GM19468 (cell line): Measurements from ENCODE around the gene RPS8.
"Not testable (repeated sequence)": the region's sequence is repeated elsewhere in the genome, so short reads cannot be mapped to it uniquely, and the experiment has no call there.

Experiments
- ATAC-seq: cut with Tn5 transposase; IDR thresholded peaks from one replicate; pipeline ENCODE4 v1.9.1; 2021; ENCODE audit warnings: mild to moderate bottlenecking, moderate library complexity, moderate number of reproducible peaks; ENCODE audit not compliant: unreplicated experiment; ENCODE audit errors: extremely low read depth

The RPS8 gene

DNA sequence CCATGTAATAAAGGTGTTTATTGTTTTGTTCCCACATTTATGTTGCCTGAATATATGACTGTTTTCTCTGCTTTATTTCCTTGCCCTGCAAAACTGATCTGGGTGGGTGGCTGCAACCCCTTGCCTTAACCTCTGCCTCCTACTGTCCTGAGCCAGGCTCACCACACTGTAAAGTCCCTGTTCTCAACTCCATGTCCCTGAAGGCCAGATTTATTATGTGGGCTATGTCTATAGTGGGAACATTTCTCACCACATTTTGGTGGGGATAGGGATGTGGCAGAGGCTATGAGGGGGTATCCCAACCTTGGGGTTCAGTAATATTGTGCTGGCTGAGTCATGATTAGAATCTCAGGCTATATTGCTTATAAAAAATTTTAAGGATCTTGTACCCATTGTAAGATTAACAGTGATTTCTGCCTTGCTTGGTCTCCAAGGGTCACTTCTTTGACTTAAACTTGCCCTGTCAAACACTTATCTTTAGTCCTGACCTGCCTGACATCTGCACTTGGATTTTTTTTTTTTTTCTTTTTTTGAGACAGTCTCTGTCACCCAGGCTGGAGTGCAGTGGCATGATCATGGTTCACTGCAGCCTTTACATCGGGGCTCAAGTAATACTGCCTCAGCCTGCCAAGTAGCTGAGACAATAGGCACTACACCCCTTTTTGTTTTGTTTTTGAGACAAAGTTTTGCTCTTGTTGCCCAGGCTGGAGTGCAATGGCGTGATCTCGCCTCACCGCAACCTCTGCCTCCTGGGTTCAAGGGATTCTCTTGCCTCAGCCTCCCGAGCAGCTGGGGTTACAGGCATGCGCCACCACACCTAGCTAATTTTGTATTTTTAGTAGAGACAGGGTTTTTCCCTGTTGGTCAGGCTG, 3.6 kb downstream of the RPS8 start:
- no peak for ATAC-seq

DNA sequence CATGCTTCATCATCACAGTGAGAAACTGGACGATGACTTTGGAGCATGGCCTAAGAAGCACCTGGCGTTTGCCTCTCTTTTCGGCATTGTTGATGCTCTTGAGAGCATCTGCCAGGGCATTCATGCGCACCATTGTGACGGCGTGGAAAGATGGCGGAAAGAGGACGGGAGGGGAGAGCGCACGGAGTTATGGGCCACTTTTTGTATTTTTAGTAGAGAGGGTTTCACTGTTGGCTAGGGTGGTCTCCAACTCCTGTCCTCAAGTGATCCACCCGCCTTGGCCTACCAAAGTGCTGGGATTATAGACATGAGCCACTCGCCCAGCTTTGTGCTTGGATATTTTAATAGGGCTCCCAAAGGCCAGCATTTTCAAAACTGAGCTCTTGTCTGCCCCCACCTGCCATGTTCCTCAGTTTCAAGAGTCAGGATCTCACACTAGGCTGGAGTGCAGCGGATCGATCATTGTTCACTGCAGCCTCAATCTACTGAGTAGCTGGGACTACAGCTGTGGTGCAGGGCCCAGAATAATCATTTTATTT, 5.3 kb downstream of the RPS8 start:
- ATAC-seq = no peak

DNA sequence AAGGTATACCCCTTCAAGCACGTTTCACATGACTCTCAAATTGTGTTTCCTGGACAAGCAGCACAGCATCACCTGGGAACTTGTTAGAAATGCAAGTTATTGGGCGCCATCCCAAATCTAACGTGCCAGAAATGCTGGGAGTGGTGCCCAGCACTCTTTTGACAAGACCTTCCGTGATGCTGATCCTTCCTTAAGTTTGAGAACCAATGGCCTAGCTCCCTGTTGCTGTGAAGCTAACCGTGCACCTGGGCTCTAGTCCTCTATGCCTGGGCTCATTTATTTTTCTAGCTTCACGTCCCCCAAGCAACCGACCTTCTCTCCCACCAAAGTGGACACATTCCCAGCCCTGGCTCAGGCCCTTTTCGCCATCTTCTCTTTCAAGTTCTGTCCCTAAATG, 8.4 kb downstream of the RPS8 start:
- ATAC-seq = no peak

DNA sequence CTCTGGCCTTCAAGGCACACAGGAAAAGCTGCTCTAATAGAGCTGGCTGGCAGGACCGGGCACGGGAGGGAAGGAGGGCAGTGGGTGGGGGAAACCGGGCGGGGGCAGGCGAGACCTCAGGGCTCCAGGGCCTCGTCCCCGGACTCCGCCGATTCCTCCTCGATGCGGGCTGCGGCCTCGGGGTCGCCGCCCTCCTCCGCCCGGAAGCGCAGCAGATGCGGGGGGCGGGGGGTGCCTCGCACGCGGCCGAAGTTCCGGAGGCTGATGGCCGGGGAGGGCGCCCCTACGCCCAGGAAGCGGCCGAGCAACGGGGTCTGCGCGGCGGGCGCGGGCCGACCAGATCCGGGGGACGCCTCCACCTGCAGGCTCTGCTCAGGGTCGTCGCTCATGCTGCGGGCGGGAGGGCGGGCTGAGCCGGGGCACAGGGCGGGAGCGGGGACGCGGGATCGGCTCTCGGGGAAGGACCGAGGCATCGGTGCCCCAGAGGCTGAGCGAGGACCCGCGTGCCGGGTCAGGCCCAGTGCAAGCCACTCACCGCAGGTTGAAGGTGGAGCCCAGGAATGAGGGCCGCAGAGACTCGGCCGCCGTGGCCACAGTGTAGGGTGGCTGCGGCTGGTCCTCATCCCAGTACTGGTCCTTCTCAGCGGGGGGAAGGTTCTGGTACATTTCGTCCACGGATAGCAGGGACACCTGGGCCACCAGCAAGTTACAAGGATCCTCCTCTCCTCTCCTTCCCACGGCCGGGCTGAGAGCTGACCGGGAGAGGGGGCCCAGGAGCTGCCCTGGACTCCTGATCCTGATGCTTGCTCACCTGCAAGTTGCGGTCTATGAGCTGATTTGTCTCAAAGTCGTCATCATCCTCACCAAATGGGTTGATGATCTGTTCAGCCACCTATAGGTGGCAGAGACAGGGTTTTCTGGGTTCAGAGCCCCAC, 9.0 kb downstream of the RPS8 start:
- ATAC-seq = no peak

DNA sequence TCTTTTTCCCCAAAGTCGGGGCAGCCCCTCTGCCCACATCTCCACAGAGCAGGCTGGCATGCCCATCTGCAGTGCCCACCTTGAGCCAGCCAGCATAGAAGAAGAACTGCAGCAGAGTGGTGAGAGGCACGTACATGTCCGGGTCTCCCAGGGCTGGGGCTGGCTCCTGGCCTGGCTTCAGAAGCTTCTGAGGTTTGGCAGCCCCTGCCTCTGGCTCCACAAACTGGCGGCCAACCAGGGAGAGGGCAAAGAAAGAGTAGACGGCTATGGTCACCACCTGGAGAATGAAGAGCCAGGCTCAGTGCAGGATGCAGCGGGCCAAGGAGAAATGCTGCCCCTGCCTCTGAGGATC, 9.7 kb downstream of the RPS8 start:
- no peak for ATAC-seq

DNA sequence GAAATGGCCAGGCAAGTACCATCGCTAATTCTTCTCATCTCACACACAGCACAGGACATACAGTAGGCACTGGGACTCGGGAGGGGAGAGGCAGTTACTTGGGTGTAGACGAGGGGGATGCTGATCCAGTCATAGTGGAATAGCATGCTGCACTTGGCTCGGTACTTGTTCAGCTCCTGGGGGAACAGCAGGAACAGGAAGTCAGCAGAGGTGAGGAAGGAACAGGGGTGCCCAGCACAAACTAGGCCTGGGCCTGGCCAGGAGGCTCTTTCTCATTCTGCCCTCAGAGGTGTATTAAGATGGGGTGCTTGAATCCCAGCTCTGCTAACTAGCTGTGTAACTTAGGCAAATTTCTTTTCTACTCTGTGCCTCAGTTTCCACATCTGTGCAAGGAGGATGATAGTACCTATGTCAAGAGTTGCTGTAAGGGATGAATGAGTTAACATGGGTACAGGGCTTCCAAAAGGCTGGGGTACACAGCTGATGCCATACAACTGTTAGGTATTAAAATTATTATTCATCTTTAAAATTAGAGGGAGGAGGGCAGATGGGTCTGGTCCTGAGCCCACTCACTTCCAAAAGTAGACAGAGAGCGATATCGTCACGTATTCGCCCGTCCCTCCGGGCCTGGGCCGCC, 10.3 kb downstream of the RPS8 start:
- no peak for ATAC-seq

DNA sequence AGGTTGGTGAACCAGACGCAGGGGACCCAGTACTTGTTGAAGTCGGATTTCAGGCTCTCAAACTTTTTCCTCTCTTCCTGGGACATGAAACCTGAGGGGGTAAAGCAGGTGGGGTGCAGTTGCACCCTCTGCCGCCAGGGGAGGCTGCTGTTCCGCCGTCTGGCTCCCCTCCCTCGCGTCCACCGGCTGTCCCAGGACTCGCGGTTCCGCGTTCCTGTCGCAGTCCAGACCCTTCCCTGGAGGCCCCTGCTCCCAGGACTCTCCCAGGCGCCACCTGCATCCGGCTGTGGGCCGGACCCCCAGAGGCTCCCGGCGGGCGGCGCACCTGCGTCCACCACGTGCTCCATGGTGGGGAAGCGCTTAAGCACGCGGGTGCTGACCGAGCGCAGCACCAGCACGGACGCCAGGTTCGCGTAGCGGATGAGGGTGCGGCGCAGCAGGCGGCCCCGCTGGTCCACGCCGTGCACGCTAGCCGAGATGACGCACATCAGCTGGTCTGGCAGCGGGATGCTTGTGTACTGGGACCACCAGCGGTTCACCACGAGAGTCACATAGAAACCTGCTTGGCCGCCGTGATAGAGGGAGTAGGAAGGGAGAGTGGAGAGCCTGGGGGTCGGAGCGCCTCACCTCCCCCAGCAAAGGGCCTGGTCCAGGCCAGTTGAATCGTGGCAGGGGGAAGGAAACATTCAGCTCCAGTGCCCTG, 10.9 kb downstream of the RPS8 start:
- ATAC-seq = no peak

DNA sequence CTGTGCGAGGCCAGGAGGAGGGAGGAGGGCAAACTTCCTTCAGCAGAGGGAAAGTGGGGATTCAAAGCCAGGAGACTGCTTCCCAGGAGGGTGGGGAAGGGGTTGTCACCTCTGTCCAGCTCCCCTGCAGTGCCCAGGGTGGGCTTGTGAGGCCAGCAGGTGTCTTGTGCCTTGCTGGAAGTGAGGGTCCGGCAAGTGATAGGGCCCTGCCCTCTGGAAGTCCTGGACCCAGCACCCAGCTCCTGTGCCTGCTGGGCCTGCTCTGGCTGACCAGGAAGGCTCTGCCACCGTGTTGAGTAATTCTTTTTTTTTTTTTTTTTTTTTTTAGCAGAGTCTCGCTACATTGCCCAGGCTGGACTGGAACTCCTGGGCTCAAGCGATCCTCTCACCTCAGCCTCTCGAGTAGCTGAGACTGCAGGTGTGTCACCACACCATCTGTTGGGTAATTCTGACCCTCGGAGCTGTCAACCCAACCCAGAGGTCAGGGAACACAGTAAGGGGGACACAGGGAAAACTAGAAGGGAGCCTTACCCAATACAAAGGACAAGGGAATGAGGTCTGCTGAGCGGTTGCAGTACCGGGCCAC, 11.6 kb downstream of the RPS8 start:
- ATAC-seq = no peak

DNA sequence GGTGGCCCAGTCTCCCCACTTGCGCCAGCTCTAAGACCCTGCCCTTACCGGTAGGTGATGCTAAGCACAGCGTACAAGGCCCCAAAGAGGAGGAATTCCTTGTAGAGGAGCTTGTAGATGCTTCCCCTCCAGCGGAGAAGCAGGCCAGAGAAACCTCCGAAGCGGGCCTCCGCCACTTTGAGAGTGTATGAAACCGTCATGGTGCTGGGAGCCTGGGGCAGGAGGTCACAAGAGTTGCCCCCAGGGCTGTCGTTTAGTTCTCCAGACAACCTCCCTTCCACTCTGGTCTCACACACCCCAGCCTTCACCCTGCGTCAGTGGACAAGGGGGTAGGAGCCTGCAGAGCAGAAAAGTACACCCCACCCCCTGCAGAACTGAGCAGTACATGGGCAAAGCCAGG, 12.2 kb downstream of the RPS8 start:
- ATAC-seq = no peak

DNA sequence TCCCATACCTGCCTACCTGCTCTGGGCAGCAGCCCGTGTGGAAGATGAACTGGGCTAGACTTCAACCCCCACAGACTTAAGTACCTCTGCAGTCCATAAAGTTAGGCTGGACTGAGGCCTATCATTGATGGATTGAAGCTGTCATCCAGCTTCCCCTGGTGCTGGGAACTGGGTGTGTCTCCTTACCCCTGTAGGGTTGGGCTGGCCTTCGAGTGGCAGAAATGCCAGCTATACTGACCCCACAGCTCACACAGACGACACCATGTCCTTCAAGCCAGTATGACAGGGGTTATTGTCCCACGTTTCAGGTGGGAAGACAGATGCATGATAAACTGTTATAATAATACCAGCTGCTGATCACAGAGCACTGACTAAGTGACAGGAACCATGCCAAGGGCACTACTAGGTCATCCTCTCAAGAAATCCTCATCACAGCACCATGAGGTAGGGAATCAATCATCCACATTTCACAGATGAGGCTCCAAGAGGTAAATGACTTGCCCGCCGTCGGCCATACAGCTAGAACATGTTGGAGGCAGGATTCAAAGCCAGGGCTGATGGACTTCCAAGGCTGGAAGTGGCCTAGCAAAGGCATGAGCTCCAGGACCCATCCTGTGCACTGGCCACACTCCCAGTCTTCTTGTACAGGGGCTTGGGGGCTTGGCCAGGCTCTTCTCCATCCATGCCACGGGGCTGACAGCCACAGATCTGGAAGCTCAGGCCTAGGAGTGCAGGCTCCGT, 12.9 kb downstream of the RPS8 start, which contains the start of gene BEST4:
Gene BEST4, minus strand, starts transcription at position 51 of the 741 bp plus-strand sequence. CDS start 465 bp downstream, outside the sequence.
- ATAC-seq = no peak

DNA sequence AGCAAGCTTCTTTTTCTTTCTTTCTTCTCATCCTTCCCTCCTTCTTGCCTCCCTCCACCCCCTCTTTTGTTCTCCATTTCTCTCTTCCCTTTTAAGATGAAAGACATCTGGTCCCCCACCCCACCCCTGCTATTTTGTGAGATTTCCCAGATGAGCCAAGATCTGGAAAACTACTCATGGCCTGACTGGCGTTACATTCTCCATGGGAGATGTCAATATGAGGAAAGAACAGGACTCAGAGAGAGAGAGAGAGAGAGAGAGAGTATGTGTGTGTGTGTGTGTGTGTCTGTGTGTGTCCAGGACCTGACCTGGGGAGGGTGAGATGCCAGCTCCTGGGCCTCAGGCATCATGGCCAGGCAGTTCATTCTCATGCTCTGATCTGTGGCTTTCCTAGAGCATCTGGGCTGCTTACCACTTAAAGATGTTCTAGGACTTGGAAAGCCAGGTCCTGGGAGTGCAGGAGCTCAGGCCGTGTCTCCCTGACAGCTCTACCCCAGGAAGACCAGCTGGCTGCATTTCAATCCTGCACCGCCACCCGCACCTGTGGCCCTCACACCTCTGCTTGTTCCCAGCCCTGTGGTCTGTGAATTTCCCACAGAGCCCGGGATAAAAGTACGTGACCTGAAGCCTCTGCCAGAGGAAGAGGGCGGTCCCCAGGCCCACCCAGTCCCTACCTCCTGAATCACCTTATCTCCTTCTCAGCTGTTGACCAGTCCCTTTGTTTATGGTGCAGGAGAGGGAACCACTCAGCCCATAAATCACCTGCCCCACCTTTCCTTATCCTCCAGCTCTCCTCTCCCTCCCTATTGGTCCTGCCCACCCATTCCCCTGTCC, 15.8 kb downstream of the RPS8 start:
- ATAC-seq = no peak

DNA sequence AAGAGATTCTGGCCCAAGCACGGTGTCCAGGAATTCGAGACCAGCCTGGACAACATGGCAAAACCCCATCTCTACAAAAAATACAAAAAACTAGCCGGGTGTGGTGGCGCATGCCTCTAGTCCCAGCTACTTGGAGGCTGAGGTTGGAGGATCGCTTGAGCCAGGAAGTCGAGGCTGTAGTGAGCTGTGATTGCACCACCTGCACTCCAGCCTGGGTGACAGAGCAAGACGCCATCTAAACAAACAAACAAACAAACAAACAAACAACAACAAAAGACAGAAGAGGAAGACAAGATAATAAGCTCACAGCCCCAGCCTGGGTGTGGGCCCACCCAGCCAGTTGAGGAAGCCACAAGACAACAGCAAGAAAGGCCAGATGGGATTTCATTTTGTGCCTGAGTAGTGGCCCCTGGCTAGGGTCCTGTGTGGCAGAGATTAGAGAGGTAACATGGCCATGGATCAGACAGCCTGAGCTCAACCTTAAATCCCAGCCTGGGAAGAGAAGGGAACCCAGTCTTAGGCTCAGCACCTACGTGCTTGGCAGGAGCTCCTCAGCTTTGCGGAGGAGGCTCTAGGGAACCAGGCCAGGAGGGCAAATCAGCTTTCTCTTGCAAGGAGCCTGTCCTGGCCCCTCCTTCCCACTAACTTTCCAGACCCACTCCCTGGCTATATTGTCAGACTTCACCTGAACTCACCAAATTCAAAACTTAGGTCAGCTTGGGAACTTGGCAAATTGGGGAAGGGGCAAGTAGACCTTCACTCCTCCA, 17.6 kb downstream of the RPS8 start:
- no peak for ATAC-seq

DNA sequence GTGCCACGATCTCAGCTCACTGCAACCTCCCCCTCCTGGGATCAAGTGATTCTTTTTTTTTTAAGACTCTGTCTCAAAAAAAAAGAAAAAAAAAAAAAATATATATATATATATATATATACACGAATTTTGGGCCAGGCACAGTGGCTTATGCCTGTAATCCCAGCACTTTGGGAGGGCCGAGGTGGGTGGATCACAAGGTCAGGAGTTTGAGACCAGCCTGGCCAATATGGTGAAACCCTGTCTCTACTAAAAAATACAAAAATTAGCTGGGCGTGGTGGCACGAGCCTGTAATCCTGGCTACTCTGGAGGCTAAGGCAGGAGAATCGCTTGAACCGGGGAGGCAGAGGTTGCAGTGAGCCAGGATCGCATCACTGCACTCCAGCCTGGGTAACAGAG, 22.5 kb downstream of the RPS8 start:
- not testable (repeated sequence) for ATAC-seq

DNA sequence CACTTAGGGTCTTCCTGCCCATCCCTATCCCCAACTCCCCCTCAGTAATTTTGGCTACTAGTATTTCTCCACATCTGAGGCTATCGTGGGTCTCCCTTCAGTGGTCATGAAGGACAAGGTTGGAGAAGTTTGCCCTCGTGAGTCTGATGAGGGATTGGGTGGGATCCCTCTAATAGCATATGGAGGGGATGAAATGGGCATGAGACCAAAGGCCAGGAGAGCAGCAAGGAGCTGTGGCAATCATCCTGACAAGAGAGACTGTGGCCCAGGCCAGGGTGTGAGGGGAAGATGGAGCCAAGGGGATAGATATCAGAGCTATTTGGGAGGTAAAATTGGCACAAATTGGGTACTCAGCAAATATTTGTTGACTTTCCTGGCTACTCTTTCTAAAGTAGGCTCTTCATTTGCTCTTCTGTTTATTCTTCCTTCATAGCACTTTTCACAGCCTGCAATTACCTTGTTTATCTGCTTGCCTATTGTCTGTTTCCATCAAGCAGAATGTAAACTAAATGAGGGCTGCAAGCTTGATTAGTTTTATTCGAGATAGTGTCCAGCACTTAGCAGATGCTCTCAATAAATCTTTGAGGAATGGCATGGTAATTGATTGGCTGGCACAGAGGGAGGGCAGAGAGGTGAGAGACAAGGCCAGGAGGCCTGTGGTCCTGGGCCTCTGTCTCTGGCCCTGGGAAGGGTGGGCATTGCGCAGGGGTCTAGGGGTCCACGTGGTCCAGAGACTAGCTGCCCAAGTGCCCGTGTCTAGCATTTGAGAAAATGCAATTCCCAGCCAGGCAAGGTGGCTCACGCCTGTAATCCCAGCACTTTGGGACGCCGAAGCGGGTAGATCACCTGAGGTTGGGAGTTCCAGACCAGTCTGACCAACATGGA, 23.4 kb downstream of the RPS8 start:
- ATAC-seq = no peak

DNA sequence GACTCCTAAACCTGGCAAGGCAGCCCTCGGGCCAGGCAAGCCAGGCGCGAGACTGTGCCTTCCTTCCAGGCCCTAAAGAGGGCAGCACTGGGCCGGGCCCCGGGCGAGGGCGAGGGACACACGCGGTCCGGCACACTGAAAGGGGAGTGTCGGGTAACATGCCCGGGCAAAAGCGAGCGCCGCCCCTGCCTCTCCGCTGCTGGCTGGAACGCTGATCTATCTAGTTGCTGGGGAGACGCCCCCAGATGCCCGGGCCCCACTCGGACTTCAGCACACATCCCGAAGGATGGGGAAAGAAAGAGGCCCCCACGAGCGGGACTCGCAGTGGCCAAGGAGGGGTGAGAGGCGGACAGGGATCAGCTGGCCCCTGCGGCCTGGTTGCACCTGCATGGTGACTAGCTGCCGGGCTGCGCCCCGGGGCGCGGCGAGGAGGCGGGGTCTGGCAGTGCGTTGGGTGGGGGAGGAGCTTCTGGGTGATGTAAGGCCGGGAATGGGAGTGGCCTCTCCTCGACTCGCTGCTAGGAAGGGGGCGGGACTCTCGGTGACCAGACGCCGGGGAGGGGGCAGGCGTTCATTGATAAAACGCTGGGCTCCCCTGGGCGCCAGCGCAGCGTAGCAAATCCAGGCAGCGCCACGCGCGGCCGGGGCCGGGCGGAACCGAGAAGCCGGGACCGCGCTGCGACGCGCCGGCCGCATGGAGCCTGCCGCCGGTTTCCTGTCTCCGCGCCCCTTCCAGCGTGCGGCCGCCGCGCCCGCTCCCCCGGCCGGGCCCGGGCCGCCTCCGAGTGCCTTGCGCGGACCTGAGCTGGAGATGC, 24.6 kb downstream of the RPS8 start, which contains the start of gene PLK3:
Gene PLK3, plus strand, starts transcription at position 608 of the 815 bp plus-strand sequence. Its CDS starts 87 bp downstream, at position 695.
- peak; percentile 67 for ATAC-seq
